Smooth muscle cell (in vitro differentiated cells): Measurements from ENCODE around the gene GTF2H3. TPM values are rescaled to one million over a fixed set of nuclear protein-coding genes. Genes with fewer than 3 reads are reported as not detected.

ENCODE experiments used
- polyA plus RNA-seq: library from polyadenylated mRNA; unstranded; fragments of >200 nt; fragmentation: Nextera tagmentation; extraction: Ambion mirVana; gene quantifications from 2 replicates; pipeline ENCODE4 v1.2.1, GENCODE V29; 2016
- small RNA-seq: library from RNA; depleted of rRNA; stranded (forward); fragments of <200 nt; gene quantifications from one replicate; pipeline ENCODE3, GENCODE V24; 2014
- total RNA-seq: library from RNA; depleted of rRNA; stranded (reverse); fragments of >200 nt; gene quantifications from 2 replicates; pipeline ENCODE4 v1.2.3, GENCODE V29; 2014

GTF2H3 gene
- total and polyA plus RNA-seq, 2 experiments from 2014 or later, result 10.8 to 43.2 TPM

Small RNA genes lying within 50 kb of the gene (small RNA-seq; reads per million reads assigned to genes)
- 0.63 reads per million, percentile 22 among the genes with 10 or more reads in this experiment for gene SNORA9B

Other genes starting within 250 kb of the GTF2H3 start
- gene KMT5A, start 249.7 kb upstream of the GTF2H3 start, total RNA-seq, result 19.9 and 23.8 TPM in 2 replicates
- 15.4 and 17.9 TPM in 2 replicates for gene KMT5A, start 249.7 kb upstream of the GTF2H3 start, polyA plus RNA-seq
- gene RILPL2, start 197.1 kb upstream of the GTF2H3 start, total RNA-seq, result 0.31 and 0.85 TPM in 2 replicates
- 2.2 TPM in 2 replicates for gene RILPL2, start 197.1 kb upstream of the GTF2H3 start, polyA plus RNA-seq
- 3.8 and 9.9 TPM in 2 replicates for gene SNRNP35, start 175.7 kb upstream of the GTF2H3 start, total RNA-seq
- 21.7 TPM in 2 replicates for gene SNRNP35, start 175.7 kb upstream of the GTF2H3 start, polyA plus RNA-seq
- 13.2 and 17.9 TPM in 2 replicates for gene RILPL1, start 100.1 kb upstream of the GTF2H3 start, total RNA-seq
- gene RILPL1, start 100.1 kb upstream of the GTF2H3 start, polyA plus RNA-seq, result 29.8 and 36.3 TPM in 2 replicates
- 394 and 424 TPM in 2 replicates for gene TMED2, start 49.3 kb upstream of the GTF2H3 start, total RNA-seq
- gene TMED2, start 49.3 kb upstream of the GTF2H3 start, polyA plus RNA-seq, result 314 and 356 TPM in 2 replicates
- gene DDX55, start 31.7 kb upstream of the GTF2H3 start, total RNA-seq, result 13.4 and 14.5 TPM in 2 replicates
- gene DDX55, start 31.7 kb upstream of the GTF2H3 start, polyA plus RNA-seq, result 14.7 and 20.1 TPM in 2 replicates
- gene EIF2B1, start 143 bp upstream of the GTF2H3 start, total RNA-seq, result 81.4 and 87.4 TPM in 2 replicates
- gene EIF2B1, start 143 bp upstream of the GTF2H3 start, polyA plus RNA-seq, result 45.4 and 47.0 TPM in 2 replicates
- 11.5 and 12.6 TPM in 2 replicates for gene TCTN2, start 37.3 kb downstream of the GTF2H3 start, total RNA-seq
- gene TCTN2, start 37.3 kb downstream of the GTF2H3 start, polyA plus RNA-seq, result 2.8 and 3.0 TPM in 2 replicates
- 17.4 and 23.8 TPM in 2 replicates for gene ATP6V0A2, start 78.5 kb downstream of the GTF2H3 start, total RNA-seq
- 12.0 and 12.6 TPM in 2 replicates for gene ATP6V0A2, start 78.5 kb downstream of the GTF2H3 start, polyA plus RNA-seq
- 1.2 and 1.5 TPM in 2 replicates for gene DNAH10, start 128.5 kb downstream of the GTF2H3 start, total RNA-seq
- gene DNAH10, start 128.5 kb downstream of the GTF2H3 start, polyA plus RNA-seq, result 1.1 and 2.2 TPM in 2 replicates